ENCODE data around the gene RGS17.

- no peak for TF ChIP-seq POLR2A (IDR thresholded peaks at IDR 0.05)
- TF ChIP-seq CTCF (IDR thresholded peaks at IDR 0.05): no peak
Measured at GRCh38 chr6:153031335-153031955, 99.6 kb downstream of the RGS17 start.

Data from uterus (tissue), 2 donors.